Measurements from ENCODE around the gene PRDM16. TPM values are rescaled to one million over a fixed set of nuclear protein-coding genes. Genes with fewer than 3 reads are reported as not detected.

PRDM16 gene
- polyA plus RNA-seq, 2 of the 4 experiments (the other 2 are of a cell fraction): 0.03 to 0.35 TPM

GRCh38 chr1:3079381-3080052, 10.5 kb downstream of the PRDM16 start (continued):
- TF ChIP-seq BCL3 (IDR thresholded peaks at IDR 0.05) (no peak), FOXS1 (CRISPR knock-in tag; IDR thresholded peaks at IDR 0.05) (no peak)

GRCh38 chr1:3080053-3080955, 11.3 kb downstream of the PRDM16 start:
- no peak for DNase-seq (ENCODE audit: low read depth in 1 of 2, low spot score in 1 of 2)
- Histone ChIP-seq H3K27ac (no peak overlapping the region), H3K4me1 (no peaks in the 10 kb centered on the region), H3K4me3 (no peak overlapping the region), H3K9me3 (no peaks in the 10 kb centered on the region), H3K4me2 (no peak overlapping the region)
- CTCF ChIA-PET: no interaction called here
- POLR2A ChIA-PET: no interaction called here
- FAIRE-seq: no peak
- TF ChIP-seq E2F6 (IDR thresholded peaks at IDR 0.05; ENCODE audit: borderline replicate concordance, low read depth) (no peak), CBX8 (IDR thresholded peaks at IDR 0.05) (no peak), EP300 (IDR thresholded peaks at IDR 0.05) (no peak), RCOR1 (IDR thresholded peaks at IDR 0.05; ENCODE audit: low read depth, low read length) (no peak), POLR2A (IDR thresholded peaks at IDR 0.05; ENCODE audit: low read length) (no peak), NFE2L2 (conservative IDR thresholded peaks at IDR 0.05; ENCODE audit: low read length) (no peak), ELK1 (IDR thresholded peaks at IDR 0.05; ENCODE audit: low read depth, low read length) (no peak), REST (IDR thresholded peaks at IDR 0.05) (no peak), PBX3 (IDR thresholded peaks at IDR 0.05) (no peak), MAZ (IDR thresholded peaks at IDR 0.05; ENCODE audit: borderline replicate concordance, low read depth, low read length) (no peak), BCL3 (IDR thresholded peaks at IDR 0.05) (no peak), NPAS2 (CRISPR knock-in tag; IDR thresholded peaks at IDR 0.05; ENCODE audit: borderline replicate concordance) (no peak), USF2 (IDR thresholded peaks at IDR 0.05) (no peak), MYC (IDR thresholded peaks at IDR 0.05; ENCODE audit: borderline replicate concordance, low read length) (no peak)
- WGBS (ENCODE audit: missing lambda C conversion rate): 68% methylated on average over 31 of the region's 41 CpGs
- no peak for ATAC-seq

Data from A549 (cell line).